ENCODE results near the gene PARP14. TPM values are rescaled to one million over a fixed set of nuclear protein-coding genes. Genes with fewer than 3 reads are reported as not detected.
"Not testable (repeated sequence)": the region's sequence is repeated elsewhere in the genome, so short reads cannot be mapped to it uniquely, and the experiment has no call there.

Gene PARP14
- total RNA-seq, 1 experiment from 2014 or later, result 23.8 TPM

DNA sequence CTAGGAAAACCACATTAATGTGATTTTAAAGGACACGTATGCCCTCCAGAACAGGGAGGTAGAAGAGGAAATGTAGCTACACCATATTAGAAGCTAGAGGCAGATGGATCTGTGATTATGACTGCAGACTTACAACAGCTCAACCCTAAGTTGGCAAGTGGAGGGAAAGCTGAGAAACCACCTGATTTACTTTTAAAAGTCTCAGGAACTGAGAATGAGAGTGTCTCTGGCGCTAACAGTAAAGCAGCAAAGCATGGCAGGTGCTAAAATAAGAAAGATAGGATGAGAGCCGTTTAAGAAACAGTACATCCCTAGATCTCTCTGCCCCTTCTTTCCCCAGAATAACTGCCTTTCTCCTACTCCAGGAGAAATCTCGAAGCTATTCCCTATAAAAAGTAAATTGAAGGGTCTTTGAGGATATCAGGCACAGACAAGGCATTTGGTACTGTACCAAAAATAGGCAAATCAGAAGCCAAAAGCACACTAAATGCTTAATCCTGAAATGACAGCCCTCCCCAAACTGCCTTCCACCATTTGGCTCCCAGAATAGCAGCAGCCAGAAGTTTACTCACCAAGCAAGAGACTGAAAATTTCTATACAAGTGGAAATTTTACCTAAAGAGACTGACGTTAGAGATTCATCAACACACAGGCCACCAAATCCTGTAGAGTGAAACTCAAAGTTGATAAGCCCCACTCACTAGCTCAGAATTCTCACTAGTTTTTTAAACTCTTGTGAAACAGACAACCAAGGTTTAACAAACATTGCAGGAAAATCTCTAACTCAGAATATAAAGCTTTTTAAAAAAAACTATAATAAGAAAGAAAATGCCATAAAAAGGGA is 34.3 kb upstream of the PARP14 start:
- Histone ChIP-seq H3K36me3 (ENCODE audit: control insufficient read depth, insufficient read depth, low read length) (no peaks in the 10 kb centered on the region), H3K27me3 (replicated peaks; ENCODE audit: control insufficient read depth, insufficient read depth, low read length) (no peaks in the 10 kb centered on the region), H3K4me3 (ENCODE audit: low read depth, low read length) (no peak overlapping the region), H3K4me1 (peaks cover 5% of the 10 kb centered on the region; the same call in 1 of the 2 replicates), H3K9me3 (no peaks in the 10 kb centered on the region)
- Mint-ChIP-seq H3K36me3 (ENCODE audit: insufficient read depth, unreplicated experiment) (no peaks in the 10 kb centered on the region), H3K27me3 (ENCODE audit: insufficient read depth, unreplicated experiment) (no peaks in the 10 kb centered on the region), H3K9me3 (ENCODE audit: unreplicated experiment) (peaks cover 12% of the 10 kb centered on the region), H3K4me1 (ENCODE audit: low read depth, unreplicated experiment) (peaks cover 5% of the 10 kb centered on the region), H3K4me3 (ENCODE audit: unreplicated experiment) (no peak overlapping the region), H3K27ac (ENCODE audit: unreplicated experiment) (no peak overlapping the region)
- intact Hi-C loops (cut with micrococcal nuclease; ENCODE audit: unreplicated experiment), result no loop called here
- ChIA-PET POLR2A (no interaction called here), CTCF (no interaction called here)
- BruUV-seq (replicated peaks), result no TSS peak
- no peak for DNase-seq
- TF ChIP-seq, protein P1, sequence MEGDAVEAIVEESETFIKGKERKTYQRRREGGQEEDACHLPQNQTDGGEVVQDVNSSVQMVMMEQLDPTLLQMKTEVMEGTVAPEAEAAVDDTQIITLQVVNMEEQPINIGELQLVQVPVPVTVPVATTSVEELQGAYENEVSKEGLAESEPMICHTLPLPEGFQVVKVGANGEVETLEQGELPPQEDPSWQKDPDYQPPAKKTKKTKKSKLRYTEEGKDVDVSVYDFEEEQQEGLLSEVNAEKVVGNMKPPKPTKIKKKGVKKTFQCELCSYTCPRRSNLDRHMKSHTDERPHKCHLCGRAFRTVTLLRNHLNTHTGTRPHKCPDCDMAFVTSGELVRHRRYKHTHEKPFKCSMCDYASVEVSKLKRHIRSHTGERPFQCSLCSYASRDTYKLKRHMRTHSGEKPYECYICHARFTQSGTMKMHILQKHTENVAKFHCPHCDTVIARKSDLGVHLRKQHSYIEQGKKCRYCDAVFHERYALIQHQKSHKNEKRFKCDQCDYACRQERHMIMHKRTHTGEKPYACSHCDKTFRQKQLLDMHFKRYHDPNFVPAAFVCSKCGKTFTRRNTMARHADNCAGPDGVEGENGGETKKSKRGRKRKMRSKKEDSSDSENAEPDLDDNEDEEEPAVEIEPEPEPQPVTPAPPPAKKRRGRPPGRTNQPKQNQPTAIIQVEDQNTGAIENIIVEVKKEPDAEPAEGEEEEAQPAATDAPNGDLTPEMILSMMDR (IDR thresholded peaks at IDR 0.05; ENCODE audit: insufficient read depth in 1 of 2, low read depth in 1 of 2, low read length in 1 of 2, severe bottlenecking in 1 of 2, unreplicated experiment in 1 of 2), result no peak

- BruUV-seq (replicated peaks); CTCF ChIA-PET: not testable (repeated sequence)
Observed at GRCh38 chr3:122651233-122651907, 29.3 kb upstream of the PARP14 start.

GRCh38 chr3:122651962-122652361 is 28.7 kb upstream of the PARP14 start:
- Mint-ChIP-seq H3K9me3 (ENCODE audit: unreplicated experiment) (peaks cover 39% of the 10 kb centered on the region), H3K4me3 (ENCODE audit: unreplicated experiment) (peak overlapping the region; percentile 54)
- CTCF ChIA-PET; DNase-seq; H3K4me3 ChIP-seq (ENCODE audit: low read depth, low read length); BruUV-seq (replicated peaks); H3K27me3 ChIP-seq (replicated peaks; ENCODE audit: control insufficient read depth, insufficient read depth, low read length); H3K4me1 Mint-ChIP-seq (ENCODE audit: low read depth, unreplicated experiment); intact Hi-C loops (cut with micrococcal nuclease; ENCODE audit: unreplicated experiment); H3K36me3 Mint-ChIP-seq (ENCODE audit: insufficient read depth, unreplicated experiment); H3K36me3 ChIP-seq (ENCODE audit: control insufficient read depth, insufficient read depth, low read length); H3K27me3 Mint-ChIP-seq (ENCODE audit: insufficient read depth, unreplicated experiment); H3K9me3 ChIP-seq; H3K27ac Mint-ChIP-seq (ENCODE audit: unreplicated experiment): not testable (repeated sequence)
- POLR2A ChIA-PET, result interaction anchor here (0.6 kb wide), 1 partner anchor 14 kb away, joined by 4 read pairs; no protein-coding TSS in a partner anchor
- peaks cover 12% of the 10 kb centered on the region; the same call in 1 of the 2 replicates for H3K4me1 ChIP-seq

More at GRCh38 chr3:122651233-122651907, 29.3 kb upstream of the PARP14 start:
- H3K36me3 Mint-ChIP-seq (ENCODE audit: insufficient read depth, unreplicated experiment); H3K4me1 Mint-ChIP-seq (ENCODE audit: low read depth, unreplicated experiment); H3K27ac Mint-ChIP-seq (ENCODE audit: unreplicated experiment); H3K27me3 ChIP-seq (replicated peaks; ENCODE audit: control insufficient read depth, insufficient read depth, low read length); H3K27me3 Mint-ChIP-seq (ENCODE audit: insufficient read depth, unreplicated experiment); H3K9me3 ChIP-seq; intact Hi-C loops (cut with micrococcal nuclease; ENCODE audit: unreplicated experiment); H3K36me3 ChIP-seq (ENCODE audit: control insufficient read depth, insufficient read depth, low read length); H3K4me3 ChIP-seq (ENCODE audit: low read depth, low read length): not testable (repeated sequence)
- peaks cover 12% of the 10 kb centered on the region; the same call in 1 of the 2 replicates for H3K4me1 ChIP-seq
- H3K4me3 Mint-ChIP-seq (ENCODE audit: unreplicated experiment), result peak overlapping the region; percentile 54
- peak in 1 of 2 experiments; percentile 71 for DNase-seq
- peaks cover 39% of the 10 kb centered on the region for H3K9me3 Mint-ChIP-seq (ENCODE audit: unreplicated experiment)
- POLR2A ChIA-PET, result interaction anchor here (0.6 kb wide), 1 partner anchor 15 kb away, joined by 4 read pairs; no protein-coding TSS in a partner anchor

GRCh38 chr3:122658336-122658735 is 22.3 kb upstream of the PARP14 start:
- H3K36me3 ChIP-seq (ENCODE audit: control insufficient read depth, insufficient read depth, low read length); H3K9me3 ChIP-seq; H3K36me3 Mint-ChIP-seq (ENCODE audit: insufficient read depth, unreplicated experiment); BruUV-seq (replicated peaks); DNase-seq; H3K4me1 Mint-ChIP-seq (ENCODE audit: low read depth, unreplicated experiment); H3K27me3 ChIP-seq (replicated peaks; ENCODE audit: control insufficient read depth, insufficient read depth, low read length); POLR2A ChIA-PET; H3K4me3 Mint-ChIP-seq (ENCODE audit: unreplicated experiment); H3K4me3 ChIP-seq (ENCODE audit: low read depth, low read length); H3K4me1 ChIP-seq; intact Hi-C loops (cut with micrococcal nuclease; ENCODE audit: unreplicated experiment); CTCF ChIA-PET; H3K27me3 Mint-ChIP-seq (ENCODE audit: insufficient read depth, unreplicated experiment); H3K27ac Mint-ChIP-seq (ENCODE audit: unreplicated experiment): not testable (repeated sequence)
- H3K9me3 Mint-ChIP-seq (ENCODE audit: unreplicated experiment), result peaks cover 22% of the 10 kb centered on the region

All from Caco-2 (cell line).